NCI-H2081 treated with DMSO at 0.1 percent for 48 hours (cell line): ENCODE data around the gene LRRC4.

ENCODE experiments used
- DNase-seq: peaks from one replicate; lab custom pipeline; 2025; lab: John Stamatoyannopoulos, UW

Gene LRRC4

GRCh38 chr7:128031901-128032604, 816 bp upstream of the LRRC4 start:
- no peak for DNase-seq

- no peak for DNase-seq
Measured at GRCh38 chr7:128030263-128030653, 979 bp downstream of the LRRC4 start.

- no peak for DNase-seq
Measured at GRCh38 chr7:128029405-128029995, 1.7 kb downstream of the LRRC4 start.

- DNase-seq, result no peak
Measured at GRCh38 chr7:128027485-128027980, 3.7 kb downstream of the LRRC4 start.

- no peak for DNase-seq
Measured at GRCh38 chr7:128026551-128026950, 4.7 kb downstream of the LRRC4 start.

GRCh38 chr7:128025819-128026218, 5.4 kb downstream of the LRRC4 start:
- no peak for DNase-seq

GRCh38 chr7:128025380-128025779, 5.9 kb downstream of the LRRC4 start:
- DNase-seq, result no peak

GRCh38 chr7:128024151-128024550, 7.1 kb downstream of the LRRC4 start:
- DNase-seq, result no peak

GRCh38 chr7:128022631-128023532, 8.4 kb downstream of the LRRC4 start:
- DNase-seq, result no peak

GRCh38 chr7:128021366-128021765, 9.9 kb downstream of the LRRC4 start:
- no peak for DNase-seq

GRCh38 chr7:128020159-128020558, 11.1 kb downstream of the LRRC4 start:
- no peak for DNase-seq

- DNase-seq, result no peak
Measured at GRCh38 chr7:128019288-128019687, 11.9 kb downstream of the LRRC4 start.

GRCh38 chr7:128017862-128018845, 13.1 kb downstream of the LRRC4 start:
- DNase-seq, result peak; percentile 84

- DNase-seq, result no peak
Measured at GRCh38 chr7:128017460-128017859, 13.8 kb downstream of the LRRC4 start.

- DNase-seq, result no peak
Measured at GRCh38 chr7:128014811-128015210, 16.4 kb downstream of the LRRC4 start.

- no peak for DNase-seq
Measured at GRCh38 chr7:128011131-128011661, 20.0 kb downstream of the LRRC4 start.

- no peak for DNase-seq
Measured at GRCh38 chr7:128010391-128011127, 20.7 kb downstream of the LRRC4 start.

GRCh38 chr7:128008744-128009143, 22.5 kb downstream of the LRRC4 start:
- no peak for DNase-seq

- DNase-seq, result no peak
Measured at GRCh38 chr7:128008141-128008540, 23.1 kb downstream of the LRRC4 start.

- no peak for DNase-seq
Measured at GRCh38 chr7:128007303-128007680, 23.9 kb downstream of the LRRC4 start.
